ENCODE results near the gene MED12L. TPM values are rescaled to one million over a fixed set of nuclear protein-coding genes. Genes with fewer than 3 reads are reported as not detected.

MED12L gene
- total RNA-seq, 2 donors from 2014 or later = 1.8 to 6.2 TPM

DNA sequence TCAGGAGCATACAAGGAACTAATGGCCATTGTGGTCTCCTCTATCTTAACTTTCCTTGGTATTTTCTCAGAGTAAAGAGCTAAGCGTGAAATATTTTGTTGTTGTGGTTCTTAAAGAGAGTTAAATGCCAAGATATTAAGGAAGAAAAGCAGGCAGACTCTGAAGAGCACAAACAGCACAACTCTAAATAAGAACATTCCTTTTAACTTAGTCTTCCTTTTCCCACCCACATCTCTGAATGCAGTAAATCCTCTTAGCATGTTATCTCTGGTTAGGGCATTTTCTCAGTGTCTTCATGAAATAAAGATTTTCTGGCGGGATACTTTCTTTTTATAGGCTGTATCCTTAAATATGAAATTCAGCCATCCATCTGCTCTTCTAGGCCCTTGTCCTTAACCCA is 229.7 kb downstream of the MED12L start:
- no peaks in the 10 kb centered on the region for H3K9me3 ChIP-seq (ENCODE audit: control insufficient read depth, low read length, poor library complexity, severe bottlenecking)
- no peak for DNase-seq
- ATAC-seq = no peak
- H3K27ac Mint-ChIP-seq = no peak overlapping the region
- H3K4me1 Mint-ChIP-seq = peaks cover 2% of the 10 kb centered on the region
- peaks cover 2% of the 10 kb centered on the region for H3K27me3 Mint-ChIP-seq
- peaks cover 2% of the 10 kb centered on the region for H3K36me3 Mint-ChIP-seq (ENCODE audit: low read depth)
- H3K4me3 Mint-ChIP-seq = no peak overlapping the region

DNA sequence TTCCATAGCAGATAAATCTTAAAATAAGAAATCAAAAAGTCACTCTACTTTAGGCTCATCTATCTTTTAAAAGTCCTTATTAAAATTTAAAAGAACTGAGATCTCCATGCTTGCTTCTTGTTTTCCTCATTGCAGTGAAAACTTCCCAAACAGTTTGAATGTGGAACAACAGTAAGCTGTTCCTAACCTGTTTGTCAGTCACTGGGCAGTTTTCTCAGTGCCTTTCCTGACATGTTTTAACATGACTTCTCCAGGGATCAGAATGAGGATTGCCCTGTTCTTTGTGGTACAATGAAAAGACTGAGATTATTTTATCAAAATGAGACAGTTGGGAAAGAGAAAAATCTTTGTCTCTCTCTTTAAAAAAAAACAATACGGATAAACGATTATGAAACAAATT is 230.4 kb downstream of the MED12L start:
- peaks cover 2% of the 10 kb centered on the region for H3K36me3 Mint-ChIP-seq (ENCODE audit: low read depth)
- no peak overlapping the region for H3K4me3 Mint-ChIP-seq
- peaks cover 2% of the 10 kb centered on the region for H3K4me1 Mint-ChIP-seq
- no peaks in the 10 kb centered on the region for H3K9me3 ChIP-seq (ENCODE audit: control insufficient read depth, low read length, poor library complexity, severe bottlenecking)
- ATAC-seq = no peak
- H3K27me3 Mint-ChIP-seq = peaks cover 9% of the 10 kb centered on the region
- DNase-seq = no peak
- no peak overlapping the region for H3K27ac Mint-ChIP-seq

DNA sequence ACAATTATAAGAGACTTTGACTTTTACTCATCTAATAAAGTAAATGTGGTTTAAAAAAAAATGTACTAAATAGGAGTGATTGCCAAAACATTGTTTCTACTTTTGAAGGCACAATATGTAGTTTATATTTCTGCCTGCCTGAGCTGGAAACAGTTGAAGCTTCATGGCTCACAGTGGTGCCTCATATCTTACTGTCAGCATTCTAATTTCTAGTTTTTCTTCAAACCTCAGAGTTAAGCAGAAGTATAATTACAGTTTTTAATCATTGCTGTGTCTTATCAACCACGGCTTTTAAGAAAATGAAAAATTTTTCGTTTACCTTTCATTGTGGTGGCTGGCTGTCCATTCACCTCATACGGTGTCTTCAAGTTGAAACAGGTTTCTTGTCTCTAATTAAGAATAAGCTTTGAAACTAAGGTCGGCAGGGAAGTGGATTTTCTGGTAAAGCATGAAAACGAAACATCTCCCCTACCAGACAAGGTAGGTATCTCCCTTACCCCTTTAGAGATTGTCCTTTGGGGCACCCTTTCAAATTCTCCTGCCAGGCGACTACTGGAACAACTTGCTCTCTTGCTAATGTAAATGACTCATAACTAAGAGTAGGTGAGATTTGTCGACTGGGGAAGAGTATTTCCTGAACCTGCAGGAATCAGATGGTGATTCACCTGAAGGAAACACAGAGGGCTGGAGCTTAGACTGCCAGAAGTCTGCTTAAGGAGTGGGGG is 231.0 kb downstream of the MED12L start, which contains the start of gene GPR87:
Gene GPR87 (minus strand): TSS at position 554 of the 725 bp plus-strand sequence. CDS start 16,720 bp downstream, outside the sequence.
- DNase-seq (no peak), ATAC-seq (no peak)
- Mint-ChIP-seq H3K4me3 (no peak within 1 kb of the TSS), H3K36me3 (ENCODE audit: low read depth) (peaks cover 2% of the 10 kb centered on the region), H3K27ac (no peak within 1 kb of the TSS), H3K4me1 (peaks cover 2% of the 10 kb centered on the region), H3K27me3 (peaks cover 10% of the 10 kb centered on the region)
- no peaks in the 10 kb centered on the region for H3K9me3 ChIP-seq (ENCODE audit: control insufficient read depth, low read length, poor library complexity, severe bottlenecking)

DNA sequence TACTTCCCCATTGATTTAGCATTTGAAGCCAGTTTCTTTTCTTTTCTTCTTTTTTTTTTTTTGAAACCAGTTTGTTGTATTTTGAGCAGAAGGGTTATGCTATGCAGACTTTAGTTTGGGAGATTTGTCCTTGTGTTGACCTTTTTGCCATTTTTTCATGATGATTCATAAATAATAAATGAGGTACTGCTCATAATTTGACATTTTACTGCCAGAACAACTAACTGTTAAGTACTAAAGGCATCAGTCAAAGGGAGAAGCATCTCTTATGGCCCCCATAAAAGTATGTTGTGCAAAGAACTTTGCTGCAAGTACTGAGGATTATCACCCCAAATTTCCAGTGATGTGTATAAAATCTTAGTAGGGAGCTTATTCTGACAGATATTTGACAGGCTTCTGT is 232.8 kb downstream of the MED12L start:
- Mint-ChIP-seq H3K4me1 (peaks cover 2% of the 10 kb centered on the region), H3K4me3 (no peak overlapping the region), H3K27me3 (peaks cover 15% of the 10 kb centered on the region), H3K36me3 (ENCODE audit: low read depth) (peaks cover 2% of the 10 kb centered on the region), H3K27ac (no peak overlapping the region)
- ATAC-seq (no peak), DNase-seq (no peak)
- no peaks in the 10 kb centered on the region for H3K9me3 ChIP-seq (ENCODE audit: control insufficient read depth, low read length, poor library complexity, severe bottlenecking)

DNA sequence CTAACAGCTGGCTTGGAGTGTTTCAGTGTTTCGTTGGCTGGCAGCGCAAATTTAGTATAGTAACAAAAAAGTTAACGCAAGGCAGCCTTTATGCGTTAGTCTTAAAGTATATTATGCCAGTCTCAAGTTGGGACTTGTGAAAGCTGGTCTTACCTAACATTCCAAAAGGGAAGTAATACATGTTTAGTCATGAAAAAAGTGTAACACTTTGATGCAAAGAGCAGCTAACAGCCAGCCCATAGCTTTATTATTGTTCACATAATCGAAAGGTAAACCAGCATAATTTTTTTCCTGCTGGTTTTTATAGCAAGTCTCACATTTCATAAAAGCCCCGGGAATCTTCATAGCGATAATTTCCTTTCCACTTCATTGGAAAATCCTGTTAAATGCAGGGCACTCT is 233.5 kb downstream of the MED12L start:
- H3K27ac Mint-ChIP-seq = no peak overlapping the region
- no peak for DNase-seq
- H3K9me3 ChIP-seq (ENCODE audit: control insufficient read depth, low read length, poor library complexity, severe bottlenecking) = no peaks in the 10 kb centered on the region
- no peak overlapping the region for H3K4me3 Mint-ChIP-seq
- ATAC-seq = no peak
- H3K4me1 Mint-ChIP-seq = peaks cover 2% of the 10 kb centered on the region
- H3K27me3 Mint-ChIP-seq = peaks cover 22% of the 10 kb centered on the region
- peaks cover 2% of the 10 kb centered on the region for H3K36me3 Mint-ChIP-seq (ENCODE audit: low read depth)

DNA sequence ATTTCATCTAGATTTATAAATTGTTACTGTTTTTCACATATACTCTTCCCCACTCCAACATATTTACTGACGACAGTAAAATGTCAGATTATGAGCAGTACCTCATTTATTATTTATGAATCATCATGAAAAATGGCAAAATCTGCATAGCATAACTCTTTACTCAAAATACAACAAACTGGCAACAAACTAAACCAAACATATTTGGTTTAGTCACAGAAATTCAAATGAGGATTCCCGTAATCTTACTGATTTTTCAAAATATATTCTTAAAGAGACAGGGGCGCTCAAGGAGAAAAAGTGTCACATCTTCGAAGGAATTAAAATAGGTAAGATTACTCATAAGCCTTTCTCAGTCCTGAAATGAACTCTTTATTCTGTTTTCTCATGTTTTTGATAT is 234.2 kb downstream of the MED12L start:
- no peak overlapping the region for H3K4me3 Mint-ChIP-seq
- H3K27ac Mint-ChIP-seq = no peak overlapping the region
- H3K27me3 Mint-ChIP-seq = peaks cover 25% of the 10 kb centered on the region
- peaks cover 2% of the 10 kb centered on the region for H3K4me1 Mint-ChIP-seq
- H3K9me3 ChIP-seq (ENCODE audit: control insufficient read depth, low read length, poor library complexity, severe bottlenecking) = no peaks in the 10 kb centered on the region
- DNase-seq (no peak), ATAC-seq (no peak)
- peaks cover 2% of the 10 kb centered on the region for H3K36me3 Mint-ChIP-seq (ENCODE audit: low read depth)

DNA sequence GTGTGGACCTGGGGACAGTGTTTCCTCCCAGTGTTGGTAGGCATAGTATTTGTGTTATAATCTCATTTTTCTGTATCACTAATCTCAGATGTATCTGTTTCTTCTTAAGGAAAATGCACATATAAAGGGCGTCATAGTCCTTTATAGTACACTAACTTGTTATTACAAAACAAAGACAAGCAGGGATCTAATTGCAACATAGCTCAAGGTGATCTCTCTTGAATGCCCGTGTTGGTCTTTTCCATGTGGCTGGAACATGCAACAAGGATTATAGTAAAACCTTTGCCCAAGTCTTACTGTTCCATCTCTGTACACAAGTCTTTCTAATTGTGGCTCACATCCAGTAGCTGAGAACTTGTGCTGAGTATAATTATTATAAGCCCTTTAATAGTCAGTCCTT is 234.7 kb downstream of the MED12L start:
- H3K4me3 Mint-ChIP-seq = no peak overlapping the region
- no peaks in the 10 kb centered on the region for H3K9me3 ChIP-seq (ENCODE audit: control insufficient read depth, low read length, poor library complexity, severe bottlenecking)
- peaks cover 2% of the 10 kb centered on the region for H3K36me3 Mint-ChIP-seq (ENCODE audit: low read depth)
- H3K27ac Mint-ChIP-seq = no peak overlapping the region
- H3K4me1 Mint-ChIP-seq = peaks cover 2% of the 10 kb centered on the region
- DNase-seq = no peak
- ATAC-seq = no peak
- peaks cover 25% of the 10 kb centered on the region for H3K27me3 Mint-ChIP-seq

DNA sequence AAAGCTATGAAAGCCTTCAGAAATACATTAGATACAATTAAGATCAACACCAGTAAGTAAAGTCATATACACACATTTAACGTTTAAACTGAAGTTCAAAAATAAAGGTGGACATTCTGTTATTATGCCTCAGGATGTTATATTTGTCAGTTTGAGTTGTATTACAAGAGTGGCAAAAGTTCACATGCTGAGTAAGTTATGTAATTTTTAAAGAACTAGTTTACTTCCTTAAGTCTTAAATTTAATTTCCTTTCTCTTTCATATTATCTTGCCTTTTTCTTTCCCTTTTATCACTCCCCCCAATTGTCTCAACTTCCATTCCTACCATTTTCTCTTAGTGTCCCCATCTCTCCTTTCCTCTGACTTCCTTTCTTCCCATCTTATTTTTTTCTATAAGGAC is 236.1 kb downstream of the MED12L start:
- no peak overlapping the region for H3K4me3 Mint-ChIP-seq
- H3K36me3 Mint-ChIP-seq (ENCODE audit: low read depth) = peaks cover 2% of the 10 kb centered on the region
- DNase-seq (no peak), ATAC-seq (no peak)
- H3K9me3 ChIP-seq (ENCODE audit: control insufficient read depth, low read length, poor library complexity, severe bottlenecking) = no peaks in the 10 kb centered on the region
- H3K27ac Mint-ChIP-seq = no peak overlapping the region
- H3K4me1 Mint-ChIP-seq = no peaks in the 10 kb centered on the region
- peaks cover 35% of the 10 kb centered on the region for H3K27me3 Mint-ChIP-seq

DNA sequence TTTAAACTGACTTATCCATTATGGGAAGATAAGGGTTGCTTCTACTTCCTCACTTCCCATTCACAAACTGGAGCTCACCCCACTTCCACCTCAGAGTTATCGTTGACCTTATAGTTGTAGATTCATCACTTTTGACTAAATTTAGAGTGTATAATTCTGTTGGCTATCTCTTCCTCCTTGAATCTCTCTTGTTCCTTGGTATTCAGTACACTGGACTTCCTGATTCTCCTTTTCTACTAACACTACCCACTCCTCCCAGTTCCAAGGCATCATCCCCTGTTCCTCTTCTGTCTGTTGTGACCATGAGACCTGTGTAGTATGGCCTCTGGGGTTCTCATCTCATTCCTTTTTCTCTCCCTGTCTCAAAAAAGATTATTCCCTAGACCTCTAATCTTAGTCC is 237.0 kb downstream of the MED12L start:
- no peak for DNase-seq
- Mint-ChIP-seq H3K27me3 (peaks cover 42% of the 10 kb centered on the region), H3K36me3 (ENCODE audit: low read depth) (peaks cover 2% of the 10 kb centered on the region), H3K4me3 (no peak overlapping the region), H3K4me1 (no peaks in the 10 kb centered on the region), H3K27ac (no peak overlapping the region)
- no peak for ATAC-seq
- no peaks in the 10 kb centered on the region for H3K9me3 ChIP-seq (ENCODE audit: control insufficient read depth, low read length, poor library complexity, severe bottlenecking)

DNA sequence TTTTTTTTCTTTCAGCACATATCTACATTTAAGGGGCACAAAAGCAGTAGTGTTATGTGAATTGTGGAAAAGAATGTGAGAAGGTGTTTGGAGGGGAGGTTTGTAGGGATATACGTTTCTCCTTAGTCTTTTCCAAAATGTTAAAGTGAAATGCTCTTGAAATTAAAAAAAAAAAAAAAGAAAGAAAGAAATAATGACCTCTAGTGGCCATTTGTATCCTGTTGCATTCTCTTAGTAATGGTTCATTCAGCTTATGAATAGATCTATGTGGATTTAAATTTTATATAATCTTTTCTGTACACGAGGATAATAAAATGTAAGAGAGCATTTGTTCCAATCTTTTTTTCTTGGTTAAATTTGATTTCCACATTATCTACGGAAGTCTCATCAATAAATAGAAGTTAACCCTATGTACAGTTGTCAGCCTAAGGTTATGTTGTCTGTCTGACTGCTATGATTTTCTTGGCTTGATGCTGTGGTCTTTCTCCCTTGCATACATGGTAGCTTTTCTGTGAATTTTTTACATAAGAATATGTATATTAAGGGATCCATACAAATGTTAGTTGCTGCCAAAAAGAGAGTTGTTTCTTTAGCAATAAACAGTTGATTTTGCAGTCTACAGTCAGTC is 242.2 kb downstream of the MED12L start:
- Mint-ChIP-seq H3K4me1 (peaks cover 4% of the 10 kb centered on the region), H3K27ac (no peak overlapping the region), H3K27me3 (peaks cover 56% of the 10 kb centered on the region), H3K36me3 (ENCODE audit: low read depth) (no peaks in the 10 kb centered on the region), H3K4me3 (no peak overlapping the region)
- H3K9me3 ChIP-seq (ENCODE audit: control insufficient read depth, low read length, poor library complexity, severe bottlenecking) = no peaks in the 10 kb centered on the region
- ATAC-seq (no peak), DNase-seq (no peak)

DNA sequence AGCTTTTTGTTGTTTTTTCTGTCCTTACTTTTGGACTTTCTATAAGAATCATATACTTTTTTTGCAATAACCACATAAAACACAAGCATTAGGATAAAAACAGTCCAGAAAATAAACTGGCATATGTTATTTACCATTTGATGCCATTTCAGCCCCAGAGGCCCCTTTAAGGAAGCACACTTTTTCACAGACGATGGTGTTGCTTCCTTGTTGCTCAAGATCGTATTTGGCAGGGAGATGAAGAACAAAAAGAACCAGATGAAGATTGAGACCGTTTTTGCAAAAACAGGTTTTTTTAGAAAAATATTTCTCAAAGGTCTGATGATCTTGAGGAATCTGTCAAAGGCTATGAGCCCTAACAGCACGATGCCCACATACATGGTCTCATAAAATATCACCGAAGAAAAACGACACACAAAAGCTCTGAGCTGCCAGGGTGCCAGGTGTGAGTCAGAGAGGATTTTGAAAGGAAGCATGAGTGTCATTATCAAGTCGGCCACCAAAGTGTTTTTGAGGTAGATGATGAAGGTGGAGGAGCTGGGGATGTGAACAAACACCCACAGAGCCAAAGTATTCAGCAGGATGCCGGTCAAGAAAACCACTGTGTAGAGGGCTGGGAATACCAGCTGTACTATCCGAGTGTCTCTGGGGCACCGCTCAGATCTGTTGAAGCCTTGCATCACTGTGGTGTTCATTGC is 243.0 kb downstream of the MED12L start:
- peak overlapping the region; percentile 57 for H3K4me3 Mint-ChIP-seq
- H3K36me3 Mint-ChIP-seq (ENCODE audit: low read depth) = no peaks in the 10 kb centered on the region
- DNase-seq (no peak), ATAC-seq (peak; percentile 28)
- H3K4me1 Mint-ChIP-seq = peaks cover 4% of the 10 kb centered on the region
- H3K27ac Mint-ChIP-seq = no peak overlapping the region
- peaks cover 54% of the 10 kb centered on the region for H3K27me3 Mint-ChIP-seq
- no peaks in the 10 kb centered on the region for H3K9me3 ChIP-seq (ENCODE audit: control insufficient read depth, low read length, poor library complexity, severe bottlenecking)

DNA sequence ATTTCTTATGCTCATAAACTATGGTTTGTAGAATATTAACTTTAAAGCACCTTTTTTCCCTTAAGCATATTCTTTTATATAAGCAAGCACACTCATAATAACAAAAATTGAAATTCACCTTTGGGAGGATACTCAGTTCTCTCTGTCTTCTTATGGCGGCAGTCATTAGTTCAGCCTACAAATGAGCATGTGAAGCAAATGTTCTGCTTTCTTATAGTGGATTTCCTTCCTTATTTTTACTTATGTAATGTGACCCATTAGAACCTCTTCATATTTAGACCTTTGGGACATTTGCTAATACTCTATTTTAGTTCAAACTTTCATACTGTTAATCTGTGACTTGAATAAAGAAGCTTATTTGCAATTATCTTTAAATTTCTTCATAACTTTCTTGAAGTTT is 243.9 kb downstream of the MED12L start, which contains the start of gene P2RY13:
Gene P2RY13 (minus strand): TSS at position 187 of the 400 bp plus-strand sequence. CDS start 21 bp downstream, at position 166.
- Mint-ChIP-seq H3K27ac (no peak within 1 kb of the TSS), H3K27me3 (peaks cover 45% of the 10 kb centered on the region), H3K4me1 (peaks cover 4% of the 10 kb centered on the region), H3K36me3 (ENCODE audit: low read depth) (no peaks in the 10 kb centered on the region), H3K4me3 (peak within 1 kb of the TSS; percentile 57)
- ATAC-seq = no peak
- no peaks in the 10 kb centered on the region for H3K9me3 ChIP-seq (ENCODE audit: control insufficient read depth, low read length, poor library complexity, severe bottlenecking)
- no peak for DNase-seq

DNA sequence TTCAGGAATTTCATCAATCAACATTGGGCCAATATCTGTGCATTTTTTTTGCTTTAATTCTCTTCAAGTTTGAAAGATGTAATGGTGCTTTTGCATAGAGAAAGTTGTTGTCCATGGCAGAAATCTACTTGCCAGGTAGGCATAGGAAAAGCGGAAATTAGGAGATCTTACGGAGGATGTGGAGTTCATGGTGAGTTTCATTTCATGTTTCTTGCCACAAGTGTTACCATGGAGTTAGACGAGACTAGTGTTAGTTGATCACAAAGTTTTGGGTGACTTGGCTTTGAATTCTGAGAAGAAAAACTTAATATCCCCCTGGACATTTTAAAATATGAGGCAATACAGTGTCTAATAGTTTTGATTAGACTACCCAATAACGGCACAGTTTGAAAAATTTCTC is 244.9 kb downstream of the MED12L start:
- no peak overlapping the region for H3K27ac Mint-ChIP-seq
- H3K4me3 Mint-ChIP-seq = no peak overlapping the region
- no peaks in the 10 kb centered on the region for H3K36me3 Mint-ChIP-seq (ENCODE audit: low read depth)
- no peaks in the 10 kb centered on the region for H3K9me3 ChIP-seq (ENCODE audit: control insufficient read depth, low read length, poor library complexity, severe bottlenecking)
- DNase-seq (no peak), ATAC-seq (no peak)
- peaks cover 49% of the 10 kb centered on the region for H3K27me3 Mint-ChIP-seq
- peaks cover 4% of the 10 kb centered on the region for H3K4me1 Mint-ChIP-seq

Data from T-helper 17 cell (primary cell).